Stimulated activated CD4-positive, alpha-beta T cell treated with anti-CD3 and anti-CD28 coated beads, Interleukin-4, amount 100 ng/mL, for 48 hours (primary cell): ENCODE data around the gene PAK2.
A peak's percentile ranks its signal among the peaks of the same experiment; 100 is the strongest.
"Not testable (repeated sequence)": the region's sequence is repeated elsewhere in the genome, so short reads cannot be mapped to it uniquely, and the experiment has no call there.

ENCODE experiments used
- DNase-seq, 2 donors: peaks; one replicate each; pipeline ENCODE4 v3.0.0-alpha.2; 2020; ENCODE audit warnings: low read depth in 2 of 2

The PAK2 gene

DNA sequence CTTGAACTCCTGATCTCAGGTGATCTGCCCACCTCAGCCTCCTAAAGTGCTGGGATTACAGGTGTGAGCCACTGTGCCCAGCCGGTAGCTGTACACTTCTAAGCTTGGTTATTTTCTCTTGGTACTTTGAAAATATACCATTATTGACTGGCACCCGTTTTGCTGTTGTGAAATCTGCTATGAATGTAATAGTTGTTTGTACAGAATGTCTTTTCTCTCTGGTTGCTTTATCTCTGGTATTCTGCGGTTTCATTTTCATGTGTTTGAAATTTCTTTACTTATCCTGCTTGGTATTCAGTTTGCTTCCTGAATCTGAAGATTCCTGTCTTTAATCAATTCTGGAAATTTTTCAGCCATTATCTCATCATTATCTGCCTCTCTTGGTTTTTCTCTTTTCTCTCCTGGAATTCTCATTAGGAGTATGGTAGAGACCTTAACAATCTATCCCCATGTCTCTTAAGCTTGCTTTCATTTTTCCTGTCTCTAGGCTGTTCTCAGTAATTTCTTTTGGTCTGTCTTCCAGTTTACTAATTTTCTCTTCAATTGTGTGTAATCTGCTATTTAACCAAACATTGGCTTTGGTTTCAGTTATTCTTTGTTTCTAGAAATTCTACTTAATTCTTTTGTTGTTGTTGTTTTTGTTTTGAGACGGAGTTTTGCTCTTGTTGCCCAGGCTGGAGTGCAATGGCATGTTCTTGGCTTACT, 2.8 kb upstream of the PAK2 start:
- no peak for DNase-seq

DNA sequence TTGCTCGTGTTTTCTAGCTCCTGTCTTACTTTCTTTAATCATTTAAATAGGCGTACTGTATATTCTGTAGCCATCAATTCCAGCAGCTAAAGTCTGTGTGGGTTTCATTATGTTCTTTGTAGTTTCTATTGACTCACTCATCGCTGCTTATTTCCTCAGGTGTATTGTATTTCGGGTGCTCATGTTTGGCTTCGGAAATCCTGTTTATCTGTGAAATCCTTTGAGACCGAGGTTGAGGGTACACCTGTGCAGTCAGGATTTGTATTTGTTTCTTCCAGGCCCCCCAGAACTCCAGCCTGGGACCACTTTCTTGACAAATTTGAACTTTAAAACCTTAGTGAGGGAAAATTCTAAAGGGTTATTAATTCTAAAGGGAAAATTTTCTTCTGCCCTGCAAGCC, 2.0 kb upstream of the PAK2 start:
- DNase-seq = no peak

GRCh38 chr3:196740481-196741248, 1.0 kb downstream of the PAK2 start:
- DNase-seq = peak; percentile 20 to 40

- no peak for DNase-seq
These were observed 1.7 kb downstream of the PAK2 start for GRCh38 chr3:196741249-196741889.

GRCh38 chr3:196743569-196743968, 3.9 kb downstream of the PAK2 start:
- not testable (repeated sequence) for DNase-seq

DNA sequence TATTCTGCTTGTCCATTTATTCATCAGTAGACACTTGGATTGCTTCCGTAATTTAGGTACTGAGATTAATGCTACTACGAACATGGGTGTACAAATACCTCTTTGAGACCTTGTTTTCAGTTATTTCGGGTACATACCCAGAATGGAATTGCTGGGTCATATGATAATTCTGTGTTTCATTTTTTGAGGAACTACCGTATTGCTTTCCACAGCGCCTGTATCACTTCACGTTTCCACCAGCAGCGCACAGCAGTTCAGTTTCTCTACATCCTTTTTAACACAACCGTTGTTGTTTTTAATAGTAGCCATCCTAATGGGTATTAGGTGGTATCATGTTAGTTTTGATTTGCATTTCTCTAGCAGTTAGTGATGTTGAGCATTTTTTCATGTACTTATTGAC, 9.5 kb downstream of the PAK2 start:
- DNase-seq = no peak

DNA sequence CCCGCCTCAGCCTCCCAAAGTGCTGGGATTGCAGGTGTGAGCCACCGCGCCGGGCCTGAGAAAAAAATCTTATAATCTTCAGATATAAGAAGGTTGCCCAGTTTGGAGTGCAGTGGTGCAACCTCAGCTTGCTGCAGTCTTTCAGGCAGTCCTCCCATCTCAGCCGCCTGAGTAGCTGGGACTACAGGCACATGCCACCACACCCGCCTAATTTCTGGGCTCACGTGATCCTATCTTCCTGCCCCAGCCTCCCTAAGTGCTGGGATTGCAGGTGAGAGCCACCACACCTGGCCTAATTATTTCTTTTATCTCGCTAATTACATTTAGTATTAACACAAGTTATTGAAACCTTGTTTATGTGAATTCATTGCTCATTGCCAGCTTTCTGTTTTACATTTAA, 13.5 kb downstream of the PAK2 start:
- no peak for DNase-seq

DNA sequence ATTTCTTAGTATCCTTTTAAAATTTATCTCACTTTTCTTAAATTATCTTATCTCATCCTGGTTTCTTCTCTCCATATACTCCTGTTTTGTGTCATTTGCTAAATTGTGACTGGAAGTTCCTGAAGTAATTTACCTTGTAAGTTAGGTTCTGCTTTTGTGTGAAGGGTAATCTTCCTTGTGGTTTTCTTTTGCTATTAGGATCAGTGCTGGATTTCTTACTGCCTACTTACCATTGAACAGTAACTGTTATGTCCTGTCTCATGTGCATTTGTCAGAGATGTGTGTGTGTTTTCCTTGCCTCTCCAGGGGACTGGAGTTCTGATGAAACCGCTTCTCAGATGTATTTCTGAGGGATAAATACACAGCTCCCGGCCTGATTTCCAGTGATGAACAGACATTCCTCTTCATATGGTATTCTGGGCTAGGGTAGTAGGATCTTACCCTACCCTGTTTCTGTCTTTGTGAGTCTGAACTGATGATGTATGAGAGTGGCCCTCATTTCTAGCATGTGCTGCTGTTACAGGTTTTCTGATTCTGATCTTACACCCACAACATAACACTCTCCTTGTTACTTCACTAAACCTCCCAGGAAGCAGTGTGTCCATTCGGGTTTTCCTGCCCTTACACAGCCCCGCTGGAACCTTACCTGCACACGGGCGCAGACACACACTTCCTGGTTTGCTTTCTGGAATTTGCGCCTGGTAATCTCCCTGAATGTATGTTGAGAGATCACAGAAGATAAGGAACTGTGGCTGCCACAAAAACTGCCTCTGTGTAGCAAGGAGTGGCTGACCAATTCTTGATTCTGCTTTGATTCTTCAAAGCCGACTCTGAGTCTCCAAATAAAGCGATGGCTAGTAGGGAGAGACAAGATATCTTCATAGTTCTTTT, 14.7 kb downstream of the PAK2 start:
- DNase-seq = no peak

DNA sequence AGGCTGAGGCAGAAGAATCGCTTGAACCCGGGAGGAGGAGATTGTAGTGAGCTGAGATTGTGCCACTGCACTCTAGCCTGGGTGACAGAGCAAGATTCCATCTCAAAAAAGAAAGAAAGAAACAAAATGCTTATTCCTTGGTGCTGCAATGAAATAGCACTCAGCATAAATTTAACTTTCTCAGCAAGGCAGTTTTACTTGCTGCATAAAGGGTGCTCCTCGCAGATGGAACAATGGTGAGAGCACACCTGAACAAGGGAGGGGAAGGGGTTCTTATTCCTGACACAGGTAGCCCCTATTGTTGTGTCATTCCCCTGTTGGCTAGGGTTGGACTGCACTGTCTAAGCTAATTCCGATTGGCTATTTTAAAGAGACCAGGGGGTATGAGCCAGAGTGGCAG, 17.1 kb downstream of the PAK2 start:
- no peak for DNase-seq

DNA sequence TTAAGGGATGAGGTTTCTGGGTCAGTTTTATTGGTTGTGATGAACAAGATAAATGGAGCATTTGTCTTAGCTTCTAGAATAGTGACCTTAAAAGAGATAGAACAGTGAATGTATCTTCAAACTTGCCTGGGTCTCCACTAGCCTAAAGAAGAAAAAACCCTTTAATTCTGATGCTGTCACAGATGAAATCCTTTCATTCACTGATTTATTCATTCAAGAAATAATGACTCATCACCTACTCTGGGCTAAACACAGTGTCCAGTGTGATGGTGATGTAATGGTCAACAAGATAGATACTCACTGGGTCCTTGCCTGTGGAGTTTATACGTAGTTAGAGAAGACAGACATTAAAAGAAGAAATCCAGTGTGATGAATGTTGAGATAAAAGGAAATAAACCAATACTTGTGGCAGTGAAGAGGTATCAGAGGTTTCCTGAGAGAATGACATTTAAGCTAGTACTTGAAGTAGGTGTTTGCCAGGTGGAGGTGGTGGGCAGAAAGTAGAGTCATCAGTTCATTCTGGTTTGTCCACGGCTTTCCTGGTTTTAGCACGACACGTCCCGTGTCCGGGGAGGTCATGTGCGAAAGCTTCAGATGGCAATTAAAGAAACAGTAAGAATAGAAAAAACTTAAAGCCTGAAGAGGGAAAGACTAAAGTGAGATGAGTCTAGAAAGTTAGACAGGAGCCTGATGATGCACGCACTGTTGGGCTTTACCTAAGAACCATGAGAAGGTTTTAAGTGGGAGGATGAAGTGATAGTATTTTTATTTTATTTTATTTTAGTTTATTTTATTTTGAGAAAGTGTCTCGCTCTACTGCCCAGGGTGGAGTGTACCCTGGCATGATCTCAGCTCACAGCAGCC, 18.5 kb downstream of the PAK2 start:
- DNase-seq = peak in 1 of 2 donors; percentile 4

DNA sequence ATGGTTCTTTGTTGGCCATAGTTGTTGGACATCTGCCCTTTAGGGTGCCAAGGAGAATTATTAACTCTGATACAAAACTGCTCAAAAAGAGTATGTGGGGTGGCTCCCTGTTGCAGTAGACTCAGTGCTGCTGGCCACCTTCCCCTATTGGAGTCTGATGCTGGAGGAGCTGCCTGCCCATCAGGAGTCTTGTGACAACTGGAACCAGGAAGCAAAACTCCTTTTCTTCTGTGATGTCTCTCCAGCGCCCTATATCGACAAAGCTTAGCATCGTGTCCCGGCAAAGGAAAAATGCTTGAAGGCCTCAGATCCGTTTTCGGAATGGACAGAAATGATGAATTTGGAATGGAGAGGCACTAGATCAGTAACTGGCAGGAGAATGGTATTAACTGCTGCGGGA, 23.5 kb downstream of the PAK2 start:
- DNase-seq = no peak

GRCh38 chr3:196765454-196765853, 25.8 kb downstream of the PAK2 start:
- DNase-seq = no peak

GRCh38 chr3:196771067-196771466, 31.4 kb downstream of the PAK2 start:
- no peak for DNase-seq

DNA sequence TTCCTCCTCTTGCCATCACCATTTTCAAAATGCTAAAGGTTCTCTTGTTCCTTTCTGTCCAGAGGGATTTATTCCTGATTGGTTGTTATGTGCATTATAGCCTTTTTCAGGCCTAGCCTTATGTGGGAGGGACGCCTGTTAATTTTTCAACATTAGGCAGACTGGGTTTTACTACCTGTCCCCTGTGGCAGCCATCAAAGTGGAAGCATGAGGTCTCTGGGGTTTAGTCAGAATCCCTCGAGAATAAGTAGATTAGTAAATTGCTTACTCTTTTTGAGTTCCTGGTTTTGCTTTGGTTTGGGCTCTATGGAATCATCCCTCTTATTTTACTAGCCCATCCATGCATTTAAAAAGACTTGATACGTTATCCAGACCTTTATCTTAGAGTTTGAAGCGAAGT, 32.4 kb downstream of the PAK2 start:
- DNase-seq = no peak

GRCh38 chr3:196772897-196773296, 33.2 kb downstream of the PAK2 start:
- DNase-seq = no peak

DNA sequence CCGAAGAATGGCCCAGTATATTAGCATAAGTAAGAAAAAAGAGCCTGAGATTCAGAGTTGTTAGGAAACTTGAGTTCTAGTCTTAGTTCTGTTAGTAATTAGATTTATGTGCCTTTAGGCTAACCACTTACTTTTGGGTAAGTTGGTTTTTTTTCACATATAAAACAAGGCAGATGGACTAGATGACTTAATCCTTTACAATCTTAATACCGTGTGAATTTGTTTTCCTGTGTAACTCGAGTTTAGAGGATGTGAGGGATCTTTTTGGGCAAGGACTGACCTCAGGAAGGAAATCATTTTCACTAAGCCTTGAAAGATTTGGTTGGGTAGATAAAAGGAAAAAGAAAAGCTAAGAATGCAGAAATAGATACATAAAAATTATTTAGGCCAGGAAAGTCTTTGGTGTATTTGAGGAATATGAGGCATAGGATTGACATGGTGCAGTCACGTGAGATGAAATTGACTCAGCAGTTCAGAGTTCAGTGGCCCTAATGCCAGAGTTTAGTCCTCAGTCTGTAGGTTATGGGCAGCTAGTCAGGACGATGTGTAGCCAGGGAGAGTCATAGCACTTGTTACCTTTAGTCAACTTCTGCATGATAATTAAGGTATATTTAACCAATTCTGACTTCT, 34.6 kb downstream of the PAK2 start:
- no peak for DNase-seq

DNA sequence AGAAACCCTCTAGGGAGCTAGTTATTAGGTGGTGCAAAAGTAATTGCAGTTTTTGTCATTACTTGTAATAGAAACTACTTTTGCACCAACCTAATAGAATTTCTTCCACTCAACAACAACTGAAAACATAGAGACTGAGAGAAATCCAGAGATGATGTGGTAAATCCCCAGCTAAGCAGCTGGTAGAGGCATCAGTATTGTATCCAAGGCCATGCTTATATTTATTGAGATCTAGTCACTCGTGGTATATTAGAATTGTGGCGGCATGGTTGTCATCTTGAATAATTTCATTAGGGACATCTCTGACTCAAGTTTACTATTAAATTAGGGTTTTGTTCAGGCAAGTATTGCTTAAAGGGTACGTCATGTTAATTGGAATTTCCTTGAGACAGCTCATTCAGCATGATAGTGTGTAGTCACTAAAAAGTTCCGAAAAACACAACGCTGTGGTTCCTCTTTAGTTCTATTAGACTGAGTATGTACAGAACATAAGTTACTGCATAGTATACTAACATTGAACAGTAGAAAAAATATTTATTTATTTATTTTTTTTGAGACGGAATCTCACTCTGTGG, 35.3 kb downstream of the PAK2 start:
- no peak for DNase-seq

DNA sequence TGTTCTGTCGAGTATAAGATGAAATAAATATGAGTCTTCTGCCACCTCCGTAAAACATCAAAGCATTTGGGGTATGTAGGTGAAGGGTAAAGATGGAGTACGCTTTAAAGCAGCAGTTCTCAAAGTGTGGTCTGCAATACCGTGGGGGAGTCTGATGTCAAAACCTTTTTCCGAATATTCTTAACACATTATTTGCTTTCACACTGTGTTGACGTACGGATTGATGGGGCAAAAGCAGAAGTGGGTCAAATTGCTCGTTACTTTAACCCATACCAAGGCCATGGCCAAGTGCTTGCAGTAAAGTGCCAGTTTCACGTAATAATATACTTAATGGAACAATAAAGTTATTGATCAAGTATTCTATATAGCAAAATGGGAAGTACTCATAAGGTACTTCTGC, 36.3 kb downstream of the PAK2 start:
- DNase-seq = no peak

- DNase-seq = no peak
These were observed 38.2 kb downstream of the PAK2 start for GRCh38 chr3:196777836-196778235.

- no peak for DNase-seq
These were observed 39.1 kb downstream of the PAK2 start for GRCh38 chr3:196778755-196779154.
